Fibroblast of skin of right quadriceps (primary cell): ENCODE measurements around the gene GOLGA6L10.
"Not testable (repeated sequence)": the region's sequence is repeated elsewhere in the genome, so short reads cannot be mapped to it uniquely, and the experiment has no call there.

ENCODE experiments used
- DNase-seq: peaks from one replicate; pipeline ENCODE4 v3.0.0-alpha.2; 2013

GOLGA6L10 gene, protein sequence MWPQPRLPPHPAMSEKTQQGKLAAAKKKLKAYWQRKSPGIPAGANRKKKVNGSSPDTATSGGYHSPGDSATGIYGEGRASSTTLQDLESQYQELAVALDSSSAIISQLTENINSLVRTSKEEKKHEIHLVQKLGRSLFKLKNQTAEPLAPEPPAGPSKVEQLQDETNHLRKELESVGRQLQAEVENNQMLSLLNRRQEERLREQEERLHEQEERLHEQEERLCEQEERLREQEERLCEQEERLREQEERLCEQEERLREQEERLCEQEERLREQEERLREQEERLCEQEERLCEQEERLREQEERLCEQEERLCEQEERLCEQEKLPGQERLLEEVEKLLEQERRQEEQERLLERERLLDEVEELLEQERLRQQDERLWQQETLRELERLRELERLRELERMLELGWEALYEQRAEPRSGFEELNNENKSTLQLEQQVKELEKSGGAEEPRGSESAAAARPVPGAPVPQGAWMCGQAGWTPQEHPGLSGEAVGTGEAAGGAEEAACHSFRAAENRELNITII

DNA sequence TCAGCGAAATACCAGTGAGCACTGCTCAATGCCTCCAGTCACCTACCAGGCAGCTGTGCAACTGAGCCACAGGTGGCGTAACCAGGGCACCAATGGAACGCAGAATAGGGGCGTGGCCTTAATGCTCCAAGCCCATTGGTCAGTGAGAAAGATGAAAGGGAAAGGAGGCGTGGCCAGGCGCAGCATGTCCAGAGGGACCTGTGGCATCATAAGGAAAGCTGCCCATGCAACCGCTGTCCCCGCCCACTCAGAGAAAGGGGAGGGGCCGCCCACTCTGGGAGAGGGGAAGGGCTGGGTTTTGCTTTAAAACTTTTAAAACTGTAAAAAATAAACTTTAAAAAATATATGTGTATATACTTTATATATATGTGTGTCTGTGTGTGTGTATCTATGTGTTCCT lies at the start of gene GOLGA6L10:
Gene GOLGA6L10 (minus strand): TSS at position 101 of the 400 bp plus-strand sequence. CDS start 100 bp downstream, at position 1.
- not testable (repeated sequence) for DNase-seq

DNA sequence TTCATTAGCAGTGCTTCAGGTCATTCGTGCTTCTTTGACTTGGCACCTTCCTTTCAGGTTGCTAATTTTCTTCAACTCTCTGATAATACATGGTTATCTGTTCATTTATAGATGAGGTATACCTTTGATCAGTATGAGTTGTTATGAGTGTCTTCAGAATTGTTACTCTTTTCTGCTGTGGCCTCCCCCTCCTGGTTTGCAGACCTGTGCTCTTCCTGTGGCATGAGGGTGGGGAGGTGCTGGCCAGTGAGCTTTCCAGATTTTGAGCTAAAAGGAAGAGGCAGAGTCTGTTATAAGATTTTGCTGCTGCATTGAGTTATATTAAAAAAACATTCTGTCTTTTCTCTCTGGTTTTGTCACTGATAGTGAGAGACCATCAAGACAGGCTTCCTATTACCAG lies 49.5 kb upstream of the GOLGA6L10 start:
- no peak for DNase-seq

DNA sequence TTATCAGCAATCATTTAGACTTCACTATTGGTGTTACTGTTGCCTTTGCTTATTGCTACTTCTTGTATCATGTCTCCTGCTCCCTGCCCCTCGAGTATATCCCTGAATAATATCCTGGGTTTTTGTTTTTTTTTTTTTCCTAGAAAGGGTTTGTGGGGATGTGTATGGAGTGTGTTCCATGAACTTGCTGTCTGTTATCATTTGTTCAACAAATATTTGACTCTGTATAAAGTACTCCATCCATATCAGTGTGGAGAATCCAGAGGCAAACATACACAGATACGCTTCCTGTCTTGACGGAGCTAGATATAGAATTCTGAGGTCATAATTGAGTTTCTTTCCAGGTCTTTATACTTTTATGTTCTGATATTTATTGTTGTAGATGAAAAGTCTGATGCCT lies 48.5 kb upstream of the GOLGA6L10 start:
- no peak for DNase-seq

DNA sequence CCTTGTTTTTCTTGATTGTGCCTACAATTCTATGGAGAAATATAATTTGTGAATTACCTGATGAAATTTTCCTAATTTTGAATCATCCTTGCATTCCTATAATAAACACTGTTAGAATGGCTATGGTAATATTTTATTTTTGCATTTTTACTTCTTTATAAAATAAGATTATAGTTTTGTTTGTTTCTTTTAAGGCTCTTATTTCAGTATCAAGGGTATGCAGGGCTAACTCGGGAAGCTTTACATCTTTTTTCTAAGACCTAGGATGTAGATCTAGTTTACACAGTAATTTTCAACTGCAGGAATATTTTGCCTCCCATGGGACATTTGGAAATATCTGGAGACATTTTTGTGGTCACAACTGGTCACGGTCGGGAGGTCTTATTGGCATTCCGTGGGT lies 46.5 kb upstream of the GOLGA6L10 start:
- peak; percentile 41 for DNase-seq

DNA sequence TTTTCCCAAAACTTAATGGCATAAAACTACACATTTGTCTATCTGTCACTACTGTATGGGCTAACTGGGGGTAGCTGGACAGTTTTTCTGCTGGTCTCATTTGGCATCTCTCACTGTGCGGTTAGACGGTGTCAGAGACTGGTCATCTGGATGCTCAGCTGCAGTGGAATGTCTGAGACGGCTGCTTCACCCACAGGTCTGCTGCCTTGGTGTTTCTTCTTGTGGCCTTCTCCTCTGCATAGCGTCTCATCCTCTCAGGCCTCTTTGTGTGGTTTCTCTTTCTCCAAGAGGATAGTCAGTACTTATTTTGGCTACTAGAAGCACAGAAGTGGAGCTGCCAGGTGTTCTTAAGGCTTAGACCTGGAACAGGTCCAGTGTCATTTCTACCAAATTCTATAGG lies 44.4 kb upstream of the GOLGA6L10 start:
- peak; percentile 19 for DNase-seq

DNA sequence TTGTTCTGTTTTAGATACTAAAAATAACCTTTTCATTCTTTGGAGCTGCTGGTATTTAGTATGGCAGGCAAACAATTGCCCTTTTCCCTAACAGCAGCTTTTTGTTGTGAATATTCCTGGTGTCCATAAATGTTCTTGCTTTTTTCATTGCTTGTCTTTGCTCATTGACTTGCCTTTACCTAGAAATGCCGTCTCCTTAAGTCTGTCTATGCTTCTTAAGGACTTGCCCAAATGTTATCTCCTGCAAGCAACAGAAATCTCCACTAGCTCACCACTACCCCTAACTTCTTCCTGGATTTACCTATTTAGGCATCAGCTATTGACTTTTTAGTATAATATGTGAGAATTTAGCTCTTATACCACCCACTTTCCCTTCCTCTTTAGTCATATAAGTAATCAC lies 42.8 kb upstream of the GOLGA6L10 start:
- not testable (repeated sequence) for DNase-seq

DNA sequence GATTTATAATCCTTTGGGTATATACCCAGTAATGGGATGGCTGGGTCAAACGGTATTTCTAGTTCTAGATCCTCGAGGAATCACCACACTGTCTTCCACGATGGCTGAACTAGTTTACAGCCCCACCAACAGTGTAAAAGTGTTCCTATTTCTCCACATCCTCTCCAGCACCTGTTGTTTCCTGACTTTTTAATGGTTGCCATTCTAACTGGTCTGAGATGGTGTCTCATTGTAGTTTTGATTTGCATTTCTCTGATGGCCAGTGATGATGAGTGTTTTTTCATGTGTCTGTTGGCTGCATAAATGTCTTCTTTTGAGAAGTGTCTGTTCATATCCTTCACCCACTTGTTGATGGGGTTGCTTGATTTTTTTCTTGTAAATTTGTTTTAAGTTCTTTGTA lies 40.9 kb upstream of the GOLGA6L10 start:
- not testable (repeated sequence) for DNase-seq

DNA sequence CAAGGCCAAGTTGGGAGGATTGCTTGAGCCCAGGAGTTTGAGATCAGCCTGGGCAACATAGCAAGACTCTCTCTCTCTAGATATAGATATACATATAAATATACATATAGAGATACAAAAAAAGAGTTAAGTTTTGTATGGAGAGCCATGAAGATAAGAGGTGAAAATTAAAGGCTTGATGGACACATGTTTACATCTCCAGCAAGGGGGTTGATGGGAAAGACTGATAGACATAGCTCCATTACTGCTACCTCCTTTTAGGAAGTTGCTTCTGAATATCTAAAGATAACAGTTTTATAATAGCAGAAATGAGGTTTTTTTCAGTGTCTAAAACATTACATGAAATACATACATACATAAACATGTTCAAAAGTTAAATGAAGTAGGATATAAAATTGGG lies 37.9 kb upstream of the GOLGA6L10 start:
- not testable (repeated sequence) for DNase-seq

DNA sequence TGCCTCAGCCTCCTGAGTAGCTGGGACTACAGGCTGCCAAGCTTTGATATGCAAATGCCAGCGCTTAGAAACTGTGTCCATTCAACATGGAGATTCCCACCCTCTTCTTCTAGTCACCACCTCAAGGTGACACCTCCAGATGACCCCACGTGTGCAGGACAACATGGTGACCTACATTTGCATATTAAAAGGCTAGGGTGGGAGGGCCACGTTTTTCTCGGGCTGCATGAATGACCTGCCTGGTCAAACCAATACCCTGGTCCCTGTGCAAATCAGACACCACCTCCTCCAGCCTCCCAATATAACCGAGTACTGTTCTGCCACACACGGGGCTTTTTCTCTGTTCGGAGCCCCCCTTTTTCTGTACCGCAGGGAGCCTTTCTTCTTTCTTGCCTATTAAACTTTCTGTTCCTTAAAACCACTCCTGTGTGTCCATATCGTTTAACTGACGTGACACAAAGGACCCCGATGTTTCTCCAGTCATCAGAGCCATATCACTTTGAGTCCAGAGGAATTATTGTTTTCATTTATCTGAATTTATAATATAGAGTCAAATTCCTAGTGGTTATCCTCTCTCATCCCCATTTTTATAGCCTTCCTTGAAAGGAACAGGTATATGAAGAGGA lies 32.2 kb upstream of the GOLGA6L10 start:
- not testable (repeated sequence) for DNase-seq

DNA sequence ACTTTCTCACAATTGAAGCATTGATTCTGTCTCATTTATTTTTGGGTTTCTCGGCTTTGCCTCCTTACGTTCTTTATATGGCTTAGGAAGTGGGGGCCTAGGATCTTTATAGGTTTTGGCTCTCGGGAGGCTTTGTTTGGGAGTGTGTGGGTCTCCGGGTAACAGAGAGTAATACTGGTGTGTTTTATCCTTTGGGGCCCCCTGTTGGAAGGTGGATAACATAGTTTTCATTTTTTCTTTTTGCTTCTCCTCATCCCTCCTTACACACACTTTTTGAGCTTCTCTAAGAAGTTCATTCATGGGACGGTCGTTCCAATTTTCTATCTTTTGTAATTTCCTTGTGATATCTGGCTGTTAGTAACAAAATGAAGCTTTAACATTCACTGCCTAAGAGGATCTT lies 30.3 kb upstream of the GOLGA6L10 start:
- not testable (repeated sequence) for DNase-seq

DNA sequence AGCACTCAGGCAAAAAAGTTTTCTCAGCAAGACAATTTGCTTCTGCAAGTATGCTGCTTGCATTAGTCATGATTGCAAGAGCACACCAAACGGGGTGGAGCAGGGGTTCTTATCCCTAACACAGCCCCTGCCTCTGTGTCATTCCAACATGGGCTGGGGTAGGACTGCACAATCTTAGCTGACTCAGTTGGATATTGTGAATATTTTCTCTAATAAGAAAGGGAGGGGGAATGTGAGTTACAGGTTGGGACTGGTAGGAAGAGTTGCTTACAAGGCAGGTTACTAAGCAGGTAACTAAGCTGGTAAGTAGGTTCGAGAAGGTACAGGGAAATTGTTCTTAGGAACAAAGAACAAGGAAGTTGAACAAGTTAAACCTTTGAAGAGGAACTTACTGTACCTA lies 24.4 kb upstream of the GOLGA6L10 start:
- peak; percentile 35 for DNase-seq

DNA sequence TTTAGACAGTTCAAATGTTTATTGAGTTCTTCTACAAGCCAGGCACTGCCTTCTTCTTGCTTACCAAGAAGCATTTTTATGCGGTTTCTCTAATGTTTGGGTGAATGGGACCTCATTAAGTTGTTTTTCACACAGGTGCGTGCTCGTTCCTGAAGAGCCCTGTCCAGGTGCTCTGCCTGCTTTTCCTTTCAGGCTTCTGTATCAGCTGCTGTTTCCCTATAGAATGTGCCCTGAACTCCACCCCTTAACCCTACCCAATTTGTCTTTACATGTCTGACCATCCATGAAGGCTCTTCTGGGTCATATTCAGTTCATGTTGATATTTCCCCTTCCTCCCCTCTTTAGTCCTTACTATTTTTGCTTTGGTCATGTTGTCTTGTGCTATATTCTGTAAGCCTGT lies 22.4 kb upstream of the GOLGA6L10 start:
- no peak for DNase-seq

DNA sequence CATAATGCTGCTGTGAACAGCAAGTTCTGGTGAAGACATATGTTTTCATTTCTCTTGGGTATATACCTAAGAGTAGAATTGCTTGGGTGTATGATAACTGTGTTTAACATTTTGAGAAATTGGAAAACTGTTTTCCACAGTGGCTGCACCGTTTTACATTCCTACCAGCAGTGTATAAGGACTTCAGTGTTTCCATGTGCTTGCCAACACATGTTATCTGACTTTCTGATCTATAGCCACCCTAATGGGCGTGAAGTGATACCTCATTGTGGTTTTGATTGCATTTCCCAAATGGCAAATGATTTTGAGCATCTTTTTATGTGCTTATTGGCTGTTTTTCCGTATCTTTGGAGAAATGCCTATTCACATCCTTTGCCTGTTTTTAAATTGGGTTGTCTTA lies 18.5 kb upstream of the GOLGA6L10 start:
- DNase-seq = not testable (repeated sequence)

DNA sequence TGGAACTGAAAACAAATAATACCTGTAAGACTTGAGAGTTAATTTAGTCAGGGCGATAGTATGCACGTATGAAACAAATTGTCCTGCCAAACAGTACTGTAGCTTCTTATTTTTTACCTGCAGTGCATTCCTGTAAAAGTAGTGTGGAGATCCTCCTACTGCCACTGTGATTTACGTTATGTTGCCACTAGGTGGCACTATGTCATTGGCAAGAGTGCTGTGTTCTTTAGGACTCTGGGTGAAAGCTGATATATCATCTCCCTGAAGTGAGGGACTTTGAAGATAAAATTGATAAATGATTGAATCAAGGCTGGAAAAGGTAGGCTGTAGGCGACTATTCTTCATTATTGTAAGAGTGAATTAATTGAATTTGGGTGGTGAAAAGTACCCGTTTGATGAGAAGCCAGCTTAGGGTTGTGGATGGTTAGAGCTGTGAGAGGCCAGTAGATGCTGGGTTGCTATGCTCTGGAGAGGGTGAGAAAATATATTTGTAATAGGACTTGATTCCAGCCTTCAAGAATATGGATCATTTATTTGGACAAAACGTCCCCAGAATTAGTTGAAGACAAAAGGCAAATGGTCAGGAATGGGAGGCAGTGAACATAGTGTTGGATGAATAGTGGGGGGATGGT lies 16.5 kb upstream of the GOLGA6L10 start:
- DNase-seq = not testable (repeated sequence)

DNA sequence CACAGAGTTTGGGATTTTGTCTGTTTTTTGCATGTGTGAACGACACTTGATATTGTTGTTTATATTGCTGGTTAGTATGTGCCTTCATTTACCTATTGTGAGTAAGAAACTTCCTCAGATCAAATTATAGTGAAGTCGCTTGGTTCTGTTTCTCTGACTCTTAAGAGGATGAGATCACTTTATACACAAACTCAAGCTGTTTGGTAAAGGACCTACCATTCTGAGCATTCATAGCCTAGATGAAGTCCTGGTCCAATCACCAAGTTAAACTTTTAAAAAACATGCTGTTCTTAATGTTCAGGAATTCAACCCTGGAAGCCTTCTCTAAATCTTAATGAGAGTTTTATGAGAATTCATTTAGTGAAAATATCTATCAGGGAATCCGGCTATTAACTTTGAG lies 15.3 kb upstream of the GOLGA6L10 start:
- not testable (repeated sequence) for DNase-seq

DNA sequence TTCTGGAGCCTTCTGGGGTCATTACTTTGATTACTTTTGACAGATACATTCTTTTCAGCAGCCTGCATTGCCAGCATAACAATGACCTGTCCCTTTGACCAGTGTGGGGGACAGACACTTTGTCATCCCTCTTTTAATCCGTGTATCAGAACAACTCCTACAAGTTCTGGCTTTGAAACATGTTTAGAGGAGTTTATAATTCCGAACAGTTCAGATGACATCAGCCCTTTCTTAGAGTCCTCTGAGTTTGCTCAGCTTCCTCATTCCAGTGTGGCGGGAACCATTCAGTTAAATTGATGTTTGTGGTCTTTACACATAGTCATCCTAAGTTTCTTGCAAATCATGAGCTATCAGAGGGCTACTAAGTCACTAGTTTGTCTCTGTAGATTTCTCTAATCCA lies 13.5 kb upstream of the GOLGA6L10 start:
- not testable (repeated sequence) for DNase-seq

DNA sequence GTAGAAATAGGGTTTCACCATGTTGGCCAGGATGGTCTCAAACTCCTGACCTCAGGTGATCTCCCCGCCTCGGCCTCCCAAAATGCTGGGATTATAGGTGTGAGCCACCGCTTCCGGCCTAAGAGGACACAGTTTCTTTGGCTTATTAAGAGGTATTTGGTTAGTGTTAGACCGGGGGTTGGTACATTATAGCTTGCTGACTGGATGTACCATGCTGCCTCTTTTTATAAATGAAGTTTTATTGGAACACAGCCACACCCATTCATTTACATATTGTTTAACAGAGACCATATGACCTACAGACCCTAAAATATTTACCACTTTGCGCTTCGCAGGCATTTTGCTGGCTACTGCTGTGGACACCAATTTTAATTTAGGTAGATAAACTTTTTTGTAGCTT lies 11.3 kb upstream of the GOLGA6L10 start:
- not testable (repeated sequence) for DNase-seq

DNA sequence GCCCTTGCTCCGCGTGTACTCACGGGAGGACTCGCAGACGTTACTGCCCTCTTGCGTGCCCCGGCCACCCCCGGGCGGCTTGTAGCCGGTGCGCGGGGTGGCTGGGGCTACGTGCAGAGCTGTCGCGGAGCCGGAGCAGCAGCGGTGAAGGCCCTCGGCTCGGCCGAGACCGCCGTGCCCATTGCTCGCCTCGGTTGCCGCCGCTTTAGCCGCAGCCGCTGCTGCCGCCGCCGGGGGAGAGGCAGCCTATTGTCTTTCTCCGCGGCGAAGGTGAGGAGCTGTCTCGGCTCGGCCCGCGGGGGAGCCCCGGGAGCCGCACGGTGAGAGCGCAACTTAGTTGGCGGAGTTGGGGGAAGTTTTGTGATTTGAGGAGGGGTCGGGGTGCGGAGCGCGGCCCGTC lies 5.8 kb upstream of the GOLGA6L10 start:
- not testable (repeated sequence) for DNase-seq

DNA sequence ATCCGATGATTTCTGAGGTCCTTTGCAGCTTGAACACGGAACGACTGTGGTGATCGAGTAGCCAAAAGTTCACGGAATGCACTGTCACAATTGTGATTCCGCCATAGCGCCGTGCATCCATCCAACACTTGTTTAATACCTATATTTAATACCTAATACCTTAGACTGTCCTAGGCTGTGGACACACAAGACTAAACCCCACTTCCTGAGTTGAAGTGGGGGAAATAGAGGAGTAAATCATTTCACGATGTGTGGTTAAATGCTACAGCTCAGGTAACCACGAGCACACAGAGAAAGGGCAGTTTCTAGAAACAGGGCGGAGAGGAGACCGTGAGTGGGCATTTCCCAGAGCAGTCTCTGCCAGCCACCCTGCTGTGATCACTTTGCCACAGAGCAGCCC lies 5.3 kb upstream of the GOLGA6L10 start:
- not testable (repeated sequence) for DNase-seq

DNA sequence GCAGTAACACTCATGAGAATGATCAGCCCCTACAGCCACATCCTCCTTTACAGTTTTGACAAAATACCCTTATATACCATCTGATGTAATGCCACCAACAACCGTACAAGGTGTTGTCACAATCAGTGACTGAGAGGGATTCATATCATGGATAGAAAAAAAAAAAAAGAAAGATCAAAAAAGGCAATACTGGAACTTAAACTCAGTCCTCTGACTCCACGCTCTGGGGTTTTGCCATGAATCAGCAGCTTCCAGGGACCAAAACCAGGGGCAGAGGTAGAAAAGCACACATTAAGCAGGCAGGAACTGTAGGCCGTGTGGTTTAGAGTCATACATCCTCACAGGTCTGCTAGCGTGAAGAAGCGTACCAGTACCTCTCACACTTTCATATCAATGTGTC lies 1.6 kb downstream of the GOLGA6L10 start:
- DNase-seq = not testable (repeated sequence)

DNA sequence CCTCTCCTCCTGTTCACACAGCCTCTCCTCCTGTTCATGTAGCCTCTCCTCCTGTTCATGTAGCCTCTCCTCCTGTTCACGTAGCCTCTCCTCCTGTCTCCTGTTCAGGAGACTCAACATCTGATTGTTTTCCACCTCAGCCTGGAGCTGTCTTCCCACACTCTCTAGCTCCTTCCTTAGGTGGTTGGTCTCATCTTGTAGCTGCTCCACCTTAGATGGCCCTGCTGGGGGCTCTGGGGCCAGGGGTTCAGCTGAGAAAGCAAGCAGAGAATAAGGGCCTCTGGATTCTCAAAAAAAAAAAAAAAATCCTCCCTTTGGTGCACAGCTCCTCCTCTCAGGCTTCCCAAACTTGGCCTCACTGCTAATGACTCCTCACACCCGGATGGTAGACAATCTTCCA lies 4.1 kb downstream of the GOLGA6L10 start:
- not testable (repeated sequence) for DNase-seq

DNA sequence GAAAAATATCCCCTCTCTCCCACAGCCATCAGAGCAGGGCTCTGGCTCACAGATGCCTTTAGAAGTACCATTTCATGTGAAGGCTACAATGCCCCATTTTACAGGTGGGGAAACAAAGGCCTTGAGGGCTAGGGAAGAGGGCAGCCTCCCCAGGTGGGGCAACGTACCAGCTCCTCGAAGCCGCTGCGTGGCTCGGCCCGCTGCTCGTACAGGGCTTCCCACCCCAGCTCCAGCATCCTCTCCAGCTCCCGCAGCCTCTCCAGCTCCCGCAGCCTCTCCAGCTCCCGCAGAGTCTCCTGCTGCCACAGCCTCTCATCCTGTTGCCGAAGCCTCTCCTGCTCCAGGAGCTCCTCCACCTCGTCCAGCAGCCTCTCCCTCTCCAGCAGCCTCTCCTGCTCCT lies 4.9 kb downstream of the GOLGA6L10 start:
- DNase-seq = not testable (repeated sequence)

DNA sequence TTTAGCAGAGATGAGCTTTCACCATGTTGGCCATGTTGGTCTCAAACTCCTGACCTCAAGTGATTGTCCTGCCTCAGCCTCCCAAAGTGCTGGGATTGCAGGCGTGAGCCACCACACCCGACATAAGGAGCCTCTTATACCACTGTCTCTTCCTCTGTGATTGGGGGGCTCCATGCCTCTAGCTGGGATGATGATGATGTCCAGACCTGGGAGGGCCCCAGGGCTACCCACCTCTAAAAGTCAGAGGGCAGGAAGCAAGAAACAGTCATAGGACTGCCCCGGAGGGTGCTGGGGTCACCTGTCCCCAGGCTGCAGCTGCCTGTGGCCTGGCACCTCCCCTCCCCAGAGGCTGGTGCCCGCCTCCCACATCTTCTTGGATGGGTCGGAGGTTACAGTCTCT lies 5.4 kb downstream of the GOLGA6L10 start:
- DNase-seq = not testable (repeated sequence)
